ENCODE measurements around the gene DIDO1. TPM values are rescaled to one million over a fixed set of nuclear protein-coding genes. Genes with fewer than 3 reads are reported as not detected.

DIDO1 gene
- total RNA-seq, 4 donors from 2014 or later: 49.5 to 75.8 (median 66.5) TPM

DNA sequence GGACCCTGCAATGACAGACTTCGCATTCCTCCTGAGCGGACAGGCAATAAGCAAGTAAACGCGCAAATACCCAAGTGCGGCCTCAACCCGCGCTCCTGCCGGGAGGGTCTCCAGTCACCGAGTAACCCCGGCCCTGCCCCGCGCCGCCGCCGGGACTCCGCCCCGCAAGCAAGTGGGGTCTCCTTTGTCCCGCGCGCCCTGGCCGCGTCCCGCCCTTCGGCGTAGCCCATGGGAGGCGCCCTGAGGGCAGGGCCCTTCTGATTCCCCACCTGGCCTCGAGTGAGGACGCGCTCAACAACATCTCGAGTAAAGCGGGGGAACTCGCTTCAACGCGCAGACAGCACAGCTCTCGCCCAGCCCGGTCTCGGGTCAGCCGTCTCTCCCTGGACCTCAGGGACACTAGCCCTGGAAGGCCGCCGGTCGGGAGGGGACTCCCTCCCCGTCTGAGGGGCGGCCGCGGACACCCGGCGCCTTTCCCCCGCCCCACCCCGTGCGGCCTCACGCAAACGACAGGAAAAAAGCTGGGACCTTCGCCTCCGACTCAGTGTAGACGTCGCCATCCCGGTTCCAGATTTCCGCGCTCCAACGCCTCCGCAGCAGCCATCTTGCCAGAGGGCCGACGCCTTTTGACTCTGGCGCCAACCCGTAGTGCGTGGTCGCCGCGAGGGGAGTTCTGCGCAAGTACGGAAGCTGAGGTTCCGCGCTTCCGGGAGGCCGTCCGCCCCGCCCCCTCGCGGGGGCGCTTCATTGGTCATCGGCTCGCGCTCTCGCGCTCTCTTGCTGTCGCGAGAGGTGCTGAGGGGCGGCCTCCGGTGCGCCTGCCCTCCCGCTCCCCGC, 11.2 kb upstream of the DIDO1 start:
- peak; percentile 95 for ATAC-seq
- peak overlapping the region; percentile 77 to 99 (median 96) for H3K27ac ChIP-seq
- H3K9me3 ChIP-seq: no peaks in the 10 kb centered on the region
- no peak for TF ChIP-seq EP300 (IDR thresholded peaks at IDR 0.05)
- peak; percentile 51 to 58 for TF ChIP-seq POLR2A (IDR thresholded peaks at IDR 0.05)
- TF ChIP-seq POLR2AphosphoS5 (IDR thresholded peaks at IDR 0.05): peak; percentile 96
- H3K4me3 ChIP-seq: peak overlapping the region; percentile 64 to 95
- WGBS, 2 donors (ENCODE audit: low coverage in 1 of 2): no CpG with 5 or more reads among the region's 92 CpGs
- H3K27me3 ChIP-seq: no peaks in the 10 kb centered on the region
- H3K4me1 ChIP-seq: peaks cover 0 to 84% (median 26%) of the 10 kb centered on the region in 3 donors
- peaks cover 0 to 47% of the 10 kb centered on the region in 2 donors for H3K36me3 ChIP-seq

DNA sequence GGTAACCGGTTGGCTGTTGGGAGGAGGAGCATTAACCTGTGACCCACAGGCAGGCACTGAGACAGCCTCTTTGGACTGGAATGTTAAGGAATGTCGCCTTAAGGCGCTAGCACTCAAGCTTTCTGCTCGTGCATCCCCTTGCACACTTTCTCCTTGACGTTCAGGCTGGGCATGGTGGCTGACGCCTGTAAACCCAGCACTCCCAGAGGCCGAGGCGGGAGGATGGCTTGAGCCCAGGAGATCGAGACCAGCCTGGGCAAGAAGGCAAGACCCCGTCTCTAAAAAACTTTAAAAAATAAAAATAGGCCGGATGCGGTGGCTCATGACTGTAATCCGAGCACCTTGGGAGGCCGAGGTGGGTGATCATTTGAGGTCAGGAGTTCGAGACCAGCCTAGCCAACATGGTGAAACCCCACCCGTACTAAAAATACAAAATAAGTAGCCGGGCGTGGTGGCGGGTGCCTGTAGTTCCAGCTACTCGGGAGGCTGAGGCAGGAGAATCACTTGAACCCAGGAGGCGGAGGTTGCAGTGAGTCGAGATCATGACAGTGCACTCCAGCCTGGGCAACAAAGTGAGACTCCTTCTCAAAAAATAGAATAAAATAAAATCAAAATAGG, 9.8 kb upstream of the DIDO1 start:
- Histone ChIP-seq H3K4me1 (peaks cover 0 to 70% (median 26%) of the 10 kb centered on the region in 3 donors), H3K27ac (peak overlapping the region in 1 of 4 donors; percentile 98), H3K27me3 (no peaks in the 10 kb centered on the region), H3K4me3 (peak overlapping the region in 1 of 2 donors; percentile 95), H3K36me3 (peaks cover 0 to 33% of the 10 kb centered on the region in 2 donors), H3K9me3 (no peaks in the 10 kb centered on the region)
- TF ChIP-seq CTCF (IDR thresholded peaks at IDR 0.05): no peak
- no peak for TF ChIP-seq POLR2AphosphoS5 (IDR thresholded peaks at IDR 0.05)
- no peak for TF ChIP-seq POLR2A (IDR thresholded peaks at IDR 0.05)
- TF ChIP-seq EP300 (IDR thresholded peaks at IDR 0.05): no peak
- WGBS, 2 donors (ENCODE audit: low coverage in 1 of 2): 74 to 93% methylated on average over 3 to 14 of the region's 22 CpGs
- ATAC-seq: no peak

- TF ChIP-seq CTCF (IDR thresholded peaks at IDR 0.05): no peak
- no peak for TF ChIP-seq POLR2A (IDR thresholded peaks at IDR 0.05)
- no peak for TF ChIP-seq POLR2AphosphoS5 (IDR thresholded peaks at IDR 0.05)
- no peak for TF ChIP-seq EP300 (IDR thresholded peaks at IDR 0.05)
- ATAC-seq: no peak
- Histone ChIP-seq H3K4me1 (peaks cover 0 to 65% (median 26%) of the 10 kb centered on the region in 3 donors), H3K27ac (no peak overlapping the region), H3K4me3 (peak overlapping the region in 1 of 2 donors; percentile 95), H3K9me3 (no peaks in the 10 kb centered on the region), H3K36me3 (peaks cover 0 to 31% of the 10 kb centered on the region in 2 donors), H3K27me3 (no peaks in the 10 kb centered on the region)
- 78 to 80% methylated on average over 7 to 8 of the region's 12 CpGs for WGBS, 2 donors (ENCODE audit: low coverage in 1 of 2)
Observed at GRCh38 chr20:62935204-62935967, 9.1 kb upstream of the DIDO1 start.

- peaks cover 0 to 65% (median 25%) of the 10 kb centered on the region in 3 donors for H3K4me1 ChIP-seq
- TF ChIP-seq POLR2A (IDR thresholded peaks at IDR 0.05): no peak
- TF ChIP-seq POLR2AphosphoS5 (IDR thresholded peaks at IDR 0.05): no peak
- TF ChIP-seq CTCF (IDR thresholded peaks at IDR 0.05): no peak
- no peak for TF ChIP-seq EP300 (IDR thresholded peaks at IDR 0.05)
- WGBS, 2 donors (ENCODE audit: low coverage in 1 of 2): 67 to 75% methylated on average over 1 to 3 of the region's 3 CpGs
Observed at GRCh38 chr20:62933966-62934365, 7.7 kb upstream of the DIDO1 start.

GRCh38 chr20:62931464-62931863, 5.2 kb upstream of the DIDO1 start:
- no peak for TF ChIP-seq EP300 (IDR thresholded peaks at IDR 0.05)
- TF ChIP-seq CTCF (IDR thresholded peaks at IDR 0.05): no peak
- TF ChIP-seq POLR2AphosphoS5 (IDR thresholded peaks at IDR 0.05): no peak
- TF ChIP-seq POLR2A (IDR thresholded peaks at IDR 0.05): no peak
- Histone ChIP-seq H3K27ac (no peak overlapping the region), H3K9me3 (no peaks in the 10 kb centered on the region), H3K36me3 (peaks cover 0 to 31% of the 10 kb centered on the region in 2 donors), H3K4me1 (peaks cover 0 to 79% (median 40%) of the 10 kb centered on the region in 3 donors), H3K4me3 (no peak overlapping the region), H3K27me3 (no peaks in the 10 kb centered on the region)
- no peak for ATAC-seq
- 68 to 79% methylated on average over 4 to 7 of the region's 9 CpGs for WGBS, 2 donors (ENCODE audit: low coverage in 1 of 2)

More at GRCh38 chr20:62933966-62934365, 7.7 kb upstream of the DIDO1 start:
- Histone ChIP-seq H3K4me3 (no peak overlapping the region), H3K27ac (no peak overlapping the region), H3K36me3 (peaks cover 0 to 31% of the 10 kb centered on the region in 2 donors), H3K27me3 (no peaks in the 10 kb centered on the region), H3K9me3 (no peaks in the 10 kb centered on the region)
- ATAC-seq: no peak
